Peyer's patch (tissue), 4 donors: ENCODE results near the gene WFDC1.

ENCODE experiments used
- POLR2A ChIP-seq, 2 donors: fragments of 450-650 bp; IDR thresholded peaks; one replicate each; pipeline ENCODE4 v1.5.1; 2017; ENCODE audit warnings: antibody characterized with exemption in 2 of 2, mild to moderate bottlenecking in 2 of 2, moderate library complexity in 2 of 2
- TF ChIP-seq, protein P1 (sequence below), 6 experiments: fragments of 450-650 bp in 4 of 6; fragments of 200-600 bp in 2 of 6; sonication (generic) in 1 of 6; IDR thresholded peaks; one replicate each; pipeline ENCODE4 v1.5.1; 2017 to 2019; ENCODE audit warnings: antibody characterized with exemption in 6 of 6, mild to moderate bottlenecking in 3 of 6, moderate library complexity in 1 of 6

- TF ChIP-seq, protein P1, sequence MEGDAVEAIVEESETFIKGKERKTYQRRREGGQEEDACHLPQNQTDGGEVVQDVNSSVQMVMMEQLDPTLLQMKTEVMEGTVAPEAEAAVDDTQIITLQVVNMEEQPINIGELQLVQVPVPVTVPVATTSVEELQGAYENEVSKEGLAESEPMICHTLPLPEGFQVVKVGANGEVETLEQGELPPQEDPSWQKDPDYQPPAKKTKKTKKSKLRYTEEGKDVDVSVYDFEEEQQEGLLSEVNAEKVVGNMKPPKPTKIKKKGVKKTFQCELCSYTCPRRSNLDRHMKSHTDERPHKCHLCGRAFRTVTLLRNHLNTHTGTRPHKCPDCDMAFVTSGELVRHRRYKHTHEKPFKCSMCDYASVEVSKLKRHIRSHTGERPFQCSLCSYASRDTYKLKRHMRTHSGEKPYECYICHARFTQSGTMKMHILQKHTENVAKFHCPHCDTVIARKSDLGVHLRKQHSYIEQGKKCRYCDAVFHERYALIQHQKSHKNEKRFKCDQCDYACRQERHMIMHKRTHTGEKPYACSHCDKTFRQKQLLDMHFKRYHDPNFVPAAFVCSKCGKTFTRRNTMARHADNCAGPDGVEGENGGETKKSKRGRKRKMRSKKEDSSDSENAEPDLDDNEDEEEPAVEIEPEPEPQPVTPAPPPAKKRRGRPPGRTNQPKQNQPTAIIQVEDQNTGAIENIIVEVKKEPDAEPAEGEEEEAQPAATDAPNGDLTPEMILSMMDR (IDR thresholded peaks at IDR 0.05), result no peak
- TF ChIP-seq POLR2A (IDR thresholded peaks at IDR 0.05), result no peak
Measured at GRCh38 chr16:84295203-84295860, 654 bp downstream of the WFDC1 start.
